ENCODE data around the gene TSPAN13.
A peak's percentile ranks its signal among the peaks of the same experiment; 100 is the strongest.

Gene TSPAN13

GRCh38 chr7:16718111-16718656 is 35.4 kb upstream of the TSPAN13 start:
- H3K4me3 ChIP-seq (replicated peaks; ENCODE audit: low read depth, low read length): no peak overlapping the region
- no peak for DNase-seq (ENCODE audit: low read depth)
- TF ChIP-seq CTCF (IDR thresholded peaks at IDR 0.05; ENCODE audit: low read length, missing control alignments): no peak

GRCh38 chr7:16719699-16720098 is 33.9 kb upstream of the TSPAN13 start:
- TF ChIP-seq CTCF (IDR thresholded peaks at IDR 0.05; ENCODE audit: low read length, missing control alignments): no peak
- no peak overlapping the region for H3K4me3 ChIP-seq (replicated peaks; ENCODE audit: low read depth, low read length)
- DNase-seq (ENCODE audit: low read depth): peak; percentile 58

GRCh38 chr7:16721541-16721940 is 32.0 kb upstream of the TSPAN13 start:
- DNase-seq (ENCODE audit: low read depth): no peak
- no peak for TF ChIP-seq CTCF (IDR thresholded peaks at IDR 0.05; ENCODE audit: low read length, missing control alignments)
- no peak overlapping the region for H3K4me3 ChIP-seq (replicated peaks; ENCODE audit: low read depth, low read length)

- no peak for TF ChIP-seq CTCF (IDR thresholded peaks at IDR 0.05; ENCODE audit: low read length, missing control alignments)
- no peak for DNase-seq (ENCODE audit: low read depth)
Measured at GRCh38 chr7:16724344-16724743, 29.2 kb upstream of the TSPAN13 start.

GRCh38 chr7:16726189-16726588 is 27.4 kb upstream of the TSPAN13 start:
- no peak for TF ChIP-seq CTCF (IDR thresholded peaks at IDR 0.05; ENCODE audit: low read length, missing control alignments)
- no peak for DNase-seq (ENCODE audit: low read depth)
- no peak overlapping the region for H3K4me3 ChIP-seq (replicated peaks; ENCODE audit: low read depth, low read length)

More at GRCh38 chr7:16724344-16724743, 29.2 kb upstream of the TSPAN13 start:
- H3K4me3 ChIP-seq (replicated peaks; ENCODE audit: low read depth, low read length): no peak overlapping the region

- DNase-seq (ENCODE audit: low read depth): no peak
- no peak overlapping the region for H3K4me3 ChIP-seq (replicated peaks; ENCODE audit: low read depth, low read length)
- no peak for TF ChIP-seq CTCF (IDR thresholded peaks at IDR 0.05; ENCODE audit: low read length, missing control alignments)
Measured at GRCh38 chr7:16727736-16728135, 25.8 kb upstream of the TSPAN13 start.

- no peak overlapping the region for H3K4me3 ChIP-seq (replicated peaks; ENCODE audit: low read depth, low read length)
- no peak for DNase-seq (ENCODE audit: low read depth)
- TF ChIP-seq CTCF (IDR thresholded peaks at IDR 0.05; ENCODE audit: low read length, missing control alignments): no peak
Measured at GRCh38 chr7:16728811-16729210, 24.7 kb upstream of the TSPAN13 start.
